ENCODE results near the gene KRT15. TPM values are rescaled to one million over a fixed set of nuclear protein-coding genes. Genes with fewer than 3 reads are reported as not detected.
A peak's percentile ranks its signal among the peaks of the same experiment; 100 is the strongest.

The KRT15 gene
- total and polyA plus RNA-seq, 9 of the 15 experiments (the other 6 are each of a cell fraction or from before 2014, with no cell fraction given) = 0.28 to 4.4 (median 0.56) TPM

GRCh38 chr17:41527063-41528023 lies 8.7 kb upstream of the KRT15 start (continued):
- TF ChIP-seq ZBTB40 (IDR thresholded peaks at IDR 0.05) = no peak; the same call in 1 of the 2 replicates
- TF ChIP-seq ZBTB40 (CRISPR knock-in tag; IDR thresholded peaks at IDR 0.05) = no peak
- no peak for TF ChIP-seq TRIM24 (IDR thresholded peaks at IDR 0.05)
- no peak for TF ChIP-seq CBFB (CRISPR knock-in tag; IDR thresholded peaks at IDR 0.05)
- TF ChIP-seq ZMIZ1 (IDR thresholded peaks at IDR 0.05; ENCODE audit: low read depth in 2 of 2, low read length in 2 of 2) = no peak
- TF ChIP-seq KAT2B (IDR thresholded peaks at IDR 0.05; ENCODE audit: low read depth, low read length) = no peak
- TF ChIP-seq MTA3 (IDR thresholded peaks at IDR 0.05; ENCODE audit: borderline replicate concordance) = no peak
- peak; percentile 41 for TF ChIP-seq HMGN3 (IDR thresholded peaks at IDR 0.05; ENCODE audit: borderline replicate concordance, extremely low read depth, insufficient read length, low read depth, low read length)
- no peak for TF ChIP-seq NRF1 (conservative IDR thresholded peaks at IDR 0.05 in 1 of 2, IDR thresholded peaks at IDR 0.05 in 1 of 2)
- TF ChIP-seq SOX6 (IDR thresholded peaks at IDR 0.05) = no peak
- TF ChIP-seq PHF8 (IDR thresholded peaks at IDR 0.05; ENCODE audit: borderline replicate concordance, low read length) = no peak
- TF ChIP-seq TAF9B (IDR thresholded peaks at IDR 0.05; ENCODE audit: partially characterized antibody) = no peak
